ENCODE data around the gene OGFOD3. TPM values are rescaled to one million over a fixed set of nuclear protein-coding genes. Genes with fewer than 3 reads are reported as not detected.
"Not testable (repeated sequence)": the region's sequence is repeated elsewhere in the genome, so short reads cannot be mapped to it uniquely, and the experiment has no call there.

Gene OGFOD3
- polyA plus RNA-seq, 1 donor, result 20.9 TPM

DNA sequence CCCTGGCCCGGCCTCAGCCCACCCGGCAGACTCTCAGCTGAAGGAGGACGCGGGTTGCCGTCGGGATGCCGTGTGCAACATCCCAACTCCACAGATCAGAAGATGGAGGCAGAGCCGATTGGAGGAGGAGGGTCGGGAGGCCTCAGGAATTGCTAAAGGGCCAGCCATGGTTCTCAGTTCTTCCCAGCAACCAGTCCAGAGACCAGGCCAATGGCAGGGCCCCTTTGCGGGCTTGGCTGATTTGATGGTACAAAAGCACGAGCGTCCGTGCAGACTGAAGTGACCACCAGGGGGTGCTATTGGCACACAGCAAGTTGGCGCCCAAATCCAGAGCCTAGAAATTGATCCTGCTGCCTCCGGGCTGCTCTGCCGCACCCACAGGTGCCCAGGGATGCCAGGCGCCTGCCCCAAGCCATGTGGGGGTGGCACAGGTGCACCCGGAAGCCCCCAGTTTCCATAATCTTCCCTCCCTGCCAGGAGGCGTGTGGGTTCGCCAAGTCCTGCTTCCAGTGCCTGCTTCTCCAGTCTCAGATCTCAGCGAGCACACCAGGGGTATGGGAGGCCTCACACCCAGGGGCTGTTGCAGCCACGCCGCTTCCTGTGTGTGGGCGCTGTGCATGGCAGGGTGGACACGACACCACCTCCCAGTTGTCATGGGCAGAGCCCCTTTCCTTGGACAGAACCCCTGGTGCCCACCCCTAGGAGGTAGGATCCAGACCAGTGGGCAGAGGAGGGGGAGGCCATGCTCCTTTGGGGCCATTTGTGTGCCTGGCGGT is 66.5 kb downstream of the OGFOD3 start:
- Histone ChIP-seq H3K36me3 (ENCODE audit: control insufficient read depth, insufficient read depth, low read length) (no peaks in the 10 kb centered on the region), H3K27ac (ENCODE audit: low read length) (no peak overlapping the region), H3K27me3 (ENCODE audit: control insufficient read depth, insufficient read depth, low read length) (peaks cover 9% of the 10 kb centered on the region), H3K4me3 (ENCODE audit: low read length) (no peak overlapping the region), H3K9me3 (ENCODE audit: control insufficient read depth, low read depth, low read length) (no peaks in the 10 kb centered on the region), H3K4me1 (ENCODE audit: control insufficient read depth, insufficient read depth, low read length) (no peaks in the 10 kb centered on the region)
- no CpG with 5 or more reads among the region's 26 CpGs for WGBS (ENCODE audit: insufficient coverage, low lambda C conversion rate)
- DNase-seq, result peak; percentile 73 to 86

DNA sequence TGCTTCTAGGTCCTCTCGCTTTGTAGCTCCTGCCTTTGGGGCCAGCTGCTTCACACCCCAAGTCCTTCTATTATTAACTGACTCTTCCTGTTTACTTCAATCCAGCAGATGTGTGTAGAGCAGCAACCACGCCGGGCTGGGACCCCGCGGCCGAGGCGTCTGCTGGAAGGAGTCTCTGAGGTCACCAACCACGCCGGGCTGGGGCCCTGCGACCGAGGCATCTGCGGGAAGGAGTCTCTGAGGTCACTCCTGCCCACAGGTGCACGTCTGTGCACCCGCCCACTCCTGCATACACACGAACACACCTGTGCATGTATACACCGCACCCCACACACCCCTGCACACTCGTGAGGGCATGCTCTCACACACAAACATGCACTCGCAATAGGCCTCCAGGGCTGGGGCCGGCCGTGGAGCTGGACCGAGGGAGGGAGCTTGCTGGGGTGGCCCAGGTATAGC is 67.1 kb downstream of the OGFOD3 start:
- Histone ChIP-seq H3K4me1 (ENCODE audit: control insufficient read depth, insufficient read depth, low read length) (no peaks in the 10 kb centered on the region), H3K27me3 (ENCODE audit: control insufficient read depth, insufficient read depth, low read length) (peaks cover 3% of the 10 kb centered on the region), H3K27ac (ENCODE audit: low read length) (no peak overlapping the region), H3K9me3 (ENCODE audit: control insufficient read depth, low read depth, low read length) (no peaks in the 10 kb centered on the region), H3K36me3 (ENCODE audit: control insufficient read depth, insufficient read depth, low read length) (no peaks in the 10 kb centered on the region), H3K4me3 (ENCODE audit: low read length) (no peak overlapping the region)
- no peak for DNase-seq
- WGBS (ENCODE audit: insufficient coverage, low lambda C conversion rate), result no CpG with 5 or more reads among the region's 21 CpGs

DNA sequence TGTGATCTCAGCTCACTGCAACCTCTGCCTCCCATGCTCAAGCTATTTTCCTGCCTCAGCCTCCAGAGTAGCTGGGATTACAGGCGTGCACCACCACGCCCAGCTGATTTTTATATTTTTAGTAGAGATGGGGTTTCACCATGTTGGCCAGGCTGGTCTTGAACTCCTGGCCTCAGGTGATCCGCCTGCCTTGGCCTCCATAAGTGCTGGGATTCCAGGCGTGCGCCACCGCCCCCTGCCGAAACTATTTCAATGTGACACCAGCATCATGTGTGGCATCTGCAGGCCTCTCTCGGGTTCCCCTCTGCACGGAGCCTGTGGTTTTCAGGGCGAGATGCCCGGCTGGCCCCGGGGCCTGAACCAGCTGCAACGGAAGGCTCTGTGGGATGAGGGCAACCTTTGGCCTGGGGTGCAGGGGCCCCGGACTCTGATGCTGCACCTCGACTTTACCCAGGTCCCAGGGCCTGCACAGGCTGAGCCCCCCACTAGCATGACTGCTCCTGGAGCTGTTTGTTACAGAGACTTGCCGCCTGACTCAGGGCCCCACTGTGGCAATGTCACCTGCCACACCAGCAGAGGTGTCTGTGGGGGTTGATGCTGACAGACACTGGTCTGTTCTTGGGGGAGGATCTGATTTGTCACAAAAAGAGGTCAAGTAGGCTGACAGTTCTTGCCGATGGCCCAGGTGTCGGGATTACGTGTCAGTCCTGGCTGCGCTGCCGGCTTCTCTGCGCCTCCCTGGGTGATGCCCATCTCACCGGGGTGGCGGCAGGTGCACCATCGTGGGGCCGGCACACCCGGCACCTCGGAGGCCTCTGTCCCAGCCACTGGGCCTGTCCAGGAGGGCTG is 68.0 kb downstream of the OGFOD3 start:
- Histone ChIP-seq H3K36me3 (ENCODE audit: control insufficient read depth, insufficient read depth, low read length) (no peaks in the 10 kb centered on the region), H3K27ac (ENCODE audit: low read length) (no peak overlapping the region), H3K9me3 (ENCODE audit: control insufficient read depth, low read depth, low read length) (peaks cover 3% of the 10 kb centered on the region), H3K4me1 (ENCODE audit: control insufficient read depth, insufficient read depth, low read length) (no peaks in the 10 kb centered on the region), H3K27me3 (ENCODE audit: control insufficient read depth, insufficient read depth, low read length) (no peaks in the 10 kb centered on the region), H3K4me3 (ENCODE audit: low read length) (no peak overlapping the region)
- no CpG with 5 or more reads among the region's 28 CpGs for WGBS (ENCODE audit: insufficient coverage, low lambda C conversion rate)
- DNase-seq, result no peak

DNA sequence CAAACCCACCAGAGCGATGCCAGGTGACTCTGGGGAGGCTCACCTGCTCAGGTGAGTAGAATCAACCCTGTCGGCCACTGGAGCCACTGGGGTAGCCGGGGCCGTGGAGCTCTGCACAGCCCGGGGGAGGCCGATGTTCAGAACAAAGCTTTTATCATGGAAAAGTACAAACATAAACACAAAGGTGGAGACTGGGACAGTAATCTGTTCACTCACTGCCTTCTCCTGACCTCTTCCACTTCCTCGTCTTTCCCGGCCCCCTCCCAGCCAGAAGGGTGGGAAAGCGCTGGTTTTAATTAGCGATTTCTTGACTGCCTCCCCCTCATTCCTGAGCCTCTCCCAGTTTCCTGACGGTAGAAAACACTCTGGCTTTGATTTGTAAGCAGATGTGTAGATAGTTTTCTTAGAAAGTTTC is 69.1 kb downstream of the OGFOD3 start:
- H3K9me3 ChIP-seq (ENCODE audit: control insufficient read depth, low read depth, low read length), result peaks cover 3% of the 10 kb centered on the region
- no peaks in the 10 kb centered on the region for H3K36me3 ChIP-seq (ENCODE audit: control insufficient read depth, insufficient read depth, low read length)
- no CpG with 5 or more reads among the region's 11 CpGs for WGBS (ENCODE audit: insufficient coverage, low lambda C conversion rate)
- no peak for DNase-seq
- H3K27me3 ChIP-seq (ENCODE audit: control insufficient read depth, insufficient read depth, low read length), result no peaks in the 10 kb centered on the region
- no peak overlapping the region for H3K27ac ChIP-seq (ENCODE audit: low read length)
- no peaks in the 10 kb centered on the region for H3K4me1 ChIP-seq (ENCODE audit: control insufficient read depth, insufficient read depth, low read length)
- no peak overlapping the region for H3K4me3 ChIP-seq (ENCODE audit: low read length)

DNA sequence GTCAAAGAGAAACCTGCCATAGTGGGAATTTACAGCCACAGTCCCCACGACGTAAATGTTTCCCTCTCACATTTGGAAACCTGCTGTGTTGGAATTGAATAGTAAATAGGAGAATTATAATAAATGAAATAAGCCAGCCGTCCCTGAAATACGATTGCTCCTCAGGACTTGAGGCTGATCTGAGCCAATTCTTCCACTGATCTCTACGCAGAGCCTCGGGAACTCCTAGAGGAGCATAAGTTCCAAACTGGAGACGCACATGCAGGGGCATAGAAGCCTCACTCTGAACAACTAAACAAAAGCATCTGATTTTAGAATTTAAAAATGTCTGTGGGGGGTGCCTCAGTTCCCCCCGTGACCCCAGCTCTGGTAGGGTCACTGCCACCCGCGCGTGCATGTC is 69.5 kb downstream of the OGFOD3 start:
- Histone ChIP-seq H3K27ac (ENCODE audit: low read length) (no peak overlapping the region), H3K36me3 (ENCODE audit: control insufficient read depth, insufficient read depth, low read length) (no peaks in the 10 kb centered on the region), H3K9me3 (ENCODE audit: control insufficient read depth, low read depth, low read length) (peaks cover 3% of the 10 kb centered on the region), H3K27me3 (ENCODE audit: control insufficient read depth, insufficient read depth, low read length) (no peaks in the 10 kb centered on the region), H3K4me1 (ENCODE audit: control insufficient read depth, insufficient read depth, low read length) (no peaks in the 10 kb centered on the region), H3K4me3 (ENCODE audit: low read length) (no peak overlapping the region)
- DNase-seq, result no peak
- WGBS (ENCODE audit: insufficient coverage, low lambda C conversion rate), result 80% methylated on average over 2 of the region's 11 CpGs

DNA sequence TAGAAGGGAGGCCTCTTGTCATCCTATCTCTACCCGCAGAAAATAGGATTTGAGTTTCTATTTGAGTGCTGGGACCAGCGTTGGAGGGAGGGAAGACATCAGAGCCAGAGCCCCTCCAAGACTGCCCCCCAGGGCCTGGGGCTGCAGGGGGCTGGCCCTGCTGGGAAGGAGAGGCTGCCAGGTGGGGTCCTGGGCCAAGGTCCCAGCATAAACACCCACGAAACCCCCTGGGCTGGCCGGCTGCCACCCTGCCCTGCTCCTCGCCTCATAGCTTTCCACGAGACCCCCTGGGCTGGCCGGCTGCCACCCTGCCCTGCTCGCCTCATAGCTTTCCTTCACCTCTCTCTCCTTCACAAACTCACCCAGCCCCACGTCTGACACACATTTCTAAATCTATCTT is 70.0 kb downstream of the OGFOD3 start:
- H3K36me3 ChIP-seq (ENCODE audit: control insufficient read depth, insufficient read depth, low read length), result no peaks in the 10 kb centered on the region
- WGBS (ENCODE audit: insufficient coverage, low lambda C conversion rate), result no CpG with 5 or more reads among the region's 9 CpGs
- no peak for DNase-seq
- no peaks in the 10 kb centered on the region for H3K4me1 ChIP-seq (ENCODE audit: control insufficient read depth, insufficient read depth, low read length)
- no peaks in the 10 kb centered on the region for H3K27me3 ChIP-seq (ENCODE audit: control insufficient read depth, insufficient read depth, low read length)
- peaks cover 3% of the 10 kb centered on the region for H3K9me3 ChIP-seq (ENCODE audit: control insufficient read depth, low read depth, low read length)
- no peak overlapping the region for H3K27ac ChIP-seq (ENCODE audit: low read length)
- no peak overlapping the region for H3K4me3 ChIP-seq (ENCODE audit: low read length)

DNA sequence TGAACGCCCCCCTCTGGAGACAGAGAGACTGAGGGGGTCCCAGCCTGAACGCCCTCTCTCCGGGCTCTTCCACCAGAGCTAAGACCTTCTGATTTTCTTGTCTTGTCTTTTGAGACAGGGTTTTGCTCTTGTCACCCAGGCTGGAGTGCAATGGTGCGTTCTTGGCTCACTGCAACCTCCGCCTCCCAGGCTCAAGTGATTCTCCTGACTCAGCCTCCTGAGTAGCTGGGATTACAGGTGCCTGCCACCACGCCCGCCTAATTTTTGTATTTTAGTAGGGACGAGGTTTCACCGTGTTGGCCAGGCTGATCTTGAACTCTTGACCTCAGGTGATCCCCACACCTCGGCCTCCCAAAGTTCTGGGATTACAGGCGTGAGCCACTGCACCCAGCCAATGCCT is 70.4 kb downstream of the OGFOD3 start:
- H3K4me3 ChIP-seq (ENCODE audit: low read length); H3K9me3 ChIP-seq (ENCODE audit: control insufficient read depth, low read depth, low read length); H3K4me1 ChIP-seq (ENCODE audit: control insufficient read depth, insufficient read depth, low read length); DNase-seq; H3K36me3 ChIP-seq (ENCODE audit: control insufficient read depth, insufficient read depth, low read length); H3K27ac ChIP-seq (ENCODE audit: low read length); H3K27me3 ChIP-seq (ENCODE audit: control insufficient read depth, insufficient read depth, low read length): not testable (repeated sequence)
- no CpG with 5 or more reads among the region's 11 CpGs for WGBS (ENCODE audit: insufficient coverage, low lambda C conversion rate)

GRCh38 chr17:82346342-82347300 is 71.8 kb downstream of the OGFOD3 start:
- H3K9me3 ChIP-seq (ENCODE audit: control insufficient read depth, low read depth, low read length), result peaks cover 11% of the 10 kb centered on the region
- 14% methylated on average over 1 of the region's 28 CpGs for WGBS (ENCODE audit: insufficient coverage, low lambda C conversion rate)
- H3K4me3 ChIP-seq (ENCODE audit: low read length), result no peak overlapping the region
- no peaks in the 10 kb centered on the region for H3K4me1 ChIP-seq (ENCODE audit: control insufficient read depth, insufficient read depth, low read length)
- H3K27me3 ChIP-seq (ENCODE audit: control insufficient read depth, insufficient read depth, low read length), result no peaks in the 10 kb centered on the region
- DNase-seq, result peak in 1 of 2 donors; percentile 25
- no peak overlapping the region for H3K27ac ChIP-seq (ENCODE audit: low read length)
- H3K36me3 ChIP-seq (ENCODE audit: control insufficient read depth, insufficient read depth, low read length), result no peaks in the 10 kb centered on the region

GRCh38 chr17:82345151-82345976 is 73.0 kb downstream of the OGFOD3 start:
- Histone ChIP-seq H3K4me1 (ENCODE audit: control insufficient read depth, insufficient read depth, low read length) (no peaks in the 10 kb centered on the region), H3K27me3 (ENCODE audit: control insufficient read depth, insufficient read depth, low read length) (no peaks in the 10 kb centered on the region), H3K36me3 (ENCODE audit: control insufficient read depth, insufficient read depth, low read length) (no peaks in the 10 kb centered on the region), H3K9me3 (ENCODE audit: control insufficient read depth, low read depth, low read length) (peaks cover 11% of the 10 kb centered on the region), H3K4me3 (ENCODE audit: low read length) (no peak overlapping the region), H3K27ac (ENCODE audit: low read length) (no peak overlapping the region)
- DNase-seq, result no peak
- WGBS (ENCODE audit: insufficient coverage, low lambda C conversion rate), result 80% methylated on average over 3 of the region's 42 CpGs
